ENCODE results near the gene SLC9A2.

Gene SLC9A2

DNA sequence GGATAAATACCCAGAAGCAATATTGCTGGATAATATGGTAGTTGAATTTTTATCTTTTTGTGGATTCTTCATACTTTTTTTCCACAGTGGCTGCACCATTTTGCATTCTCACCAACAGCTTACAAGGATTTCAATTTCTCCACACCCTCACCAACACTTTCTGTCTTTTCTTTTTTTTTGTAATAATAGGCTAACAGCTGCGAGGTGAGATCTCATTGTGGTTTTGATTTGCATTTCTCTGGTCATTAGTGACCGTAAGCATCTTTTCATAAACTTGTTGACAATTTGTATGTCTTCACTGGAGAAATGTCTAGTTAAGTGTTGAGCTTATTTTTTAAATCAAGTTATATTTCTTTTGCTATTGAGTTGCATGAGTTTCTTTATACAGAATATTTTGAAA is 17.6 kb upstream of the SLC9A2 start:
- H3K4me3 Mint-ChIP-seq, result no peak overlapping the region
- no peaks in the 10 kb centered on the region for H3K9me3 Mint-ChIP-seq
- no peaks in the 10 kb centered on the region for H3K36me3 Mint-ChIP-seq
- H3K27me3 Mint-ChIP-seq, result peaks cover 23% of the 10 kb centered on the region
- H3K4me1 Mint-ChIP-seq, result no peaks in the 10 kb centered on the region
- H3K27ac Mint-ChIP-seq, result no peak overlapping the region

DNA sequence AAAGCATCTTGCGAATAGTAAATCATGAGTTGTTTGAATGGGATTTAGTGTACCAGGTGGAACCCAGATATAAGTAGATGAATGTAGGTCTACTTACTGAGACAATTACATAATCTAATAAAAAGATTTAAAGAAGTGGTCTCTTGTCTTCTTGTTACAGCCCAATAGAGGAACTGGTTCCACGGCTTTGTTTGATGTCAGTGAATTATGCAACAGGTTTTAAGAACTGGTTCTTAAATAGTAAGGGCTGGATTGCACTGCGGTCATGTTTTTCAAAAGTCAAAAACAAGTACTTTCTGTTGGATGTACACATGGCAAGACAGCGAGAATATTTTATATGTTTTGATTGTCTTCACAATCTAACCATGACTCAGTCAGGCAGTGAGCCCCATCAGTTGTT is 15.4 kb upstream of the SLC9A2 start:
- Mint-ChIP-seq H3K27ac (no peak overlapping the region), H3K9me3 (no peaks in the 10 kb centered on the region), H3K4me3 (no peak overlapping the region), H3K27me3 (peaks cover 16% of the 10 kb centered on the region), H3K36me3 (no peaks in the 10 kb centered on the region), H3K4me1 (no peaks in the 10 kb centered on the region)

DNA sequence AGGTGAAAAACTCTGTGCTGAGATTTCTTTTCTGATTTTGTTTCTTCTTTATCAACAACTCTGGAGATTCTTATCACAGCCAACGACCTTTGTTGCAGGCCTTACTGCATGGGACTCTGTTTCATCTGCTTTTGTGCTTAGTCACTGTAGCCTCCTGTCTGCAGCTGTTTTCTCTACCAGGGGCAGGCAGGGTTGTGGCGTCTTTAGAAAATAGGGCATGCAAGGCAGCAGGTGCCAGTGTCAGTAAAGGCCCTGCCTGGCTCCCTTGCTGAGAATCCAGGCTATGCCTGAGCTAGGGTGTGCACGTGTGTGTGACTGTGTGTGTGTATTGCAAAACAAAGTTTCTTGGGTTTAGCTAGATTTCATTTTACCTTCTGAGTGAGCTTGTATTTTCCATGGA is 14.6 kb upstream of the SLC9A2 start:
- Mint-ChIP-seq H3K27me3 (peaks cover 11% of the 10 kb centered on the region), H3K27ac (no peak overlapping the region), H3K9me3 (no peaks in the 10 kb centered on the region), H3K36me3 (no peaks in the 10 kb centered on the region), H3K4me1 (no peaks in the 10 kb centered on the region), H3K4me3 (no peak overlapping the region)

DNA sequence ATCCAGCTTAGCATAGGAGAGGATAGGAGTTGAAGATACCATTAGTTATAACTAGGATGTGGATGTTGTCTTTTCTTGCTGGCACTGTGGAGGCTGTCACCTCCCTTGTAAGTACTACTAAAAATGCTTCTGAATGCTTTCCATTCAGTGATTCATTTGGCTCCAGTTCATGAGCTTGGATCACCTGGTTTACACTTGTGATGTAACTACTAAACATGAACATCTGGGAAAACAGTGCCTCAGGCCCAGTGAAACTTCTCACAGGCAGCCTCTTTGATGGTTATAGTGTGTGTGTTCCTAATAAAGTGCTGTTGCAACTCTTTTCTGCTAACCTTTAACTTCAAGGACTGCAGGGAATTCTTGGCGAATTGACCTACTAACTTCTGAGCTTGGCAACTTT is 13.0 kb upstream of the SLC9A2 start:
- no peak overlapping the region for H3K27ac Mint-ChIP-seq
- peaks cover 6% of the 10 kb centered on the region for H3K27me3 Mint-ChIP-seq
- H3K36me3 Mint-ChIP-seq, result no peaks in the 10 kb centered on the region
- no peaks in the 10 kb centered on the region for H3K9me3 Mint-ChIP-seq
- no peak overlapping the region for H3K4me3 Mint-ChIP-seq
- H3K4me1 Mint-ChIP-seq, result no peaks in the 10 kb centered on the region

DNA sequence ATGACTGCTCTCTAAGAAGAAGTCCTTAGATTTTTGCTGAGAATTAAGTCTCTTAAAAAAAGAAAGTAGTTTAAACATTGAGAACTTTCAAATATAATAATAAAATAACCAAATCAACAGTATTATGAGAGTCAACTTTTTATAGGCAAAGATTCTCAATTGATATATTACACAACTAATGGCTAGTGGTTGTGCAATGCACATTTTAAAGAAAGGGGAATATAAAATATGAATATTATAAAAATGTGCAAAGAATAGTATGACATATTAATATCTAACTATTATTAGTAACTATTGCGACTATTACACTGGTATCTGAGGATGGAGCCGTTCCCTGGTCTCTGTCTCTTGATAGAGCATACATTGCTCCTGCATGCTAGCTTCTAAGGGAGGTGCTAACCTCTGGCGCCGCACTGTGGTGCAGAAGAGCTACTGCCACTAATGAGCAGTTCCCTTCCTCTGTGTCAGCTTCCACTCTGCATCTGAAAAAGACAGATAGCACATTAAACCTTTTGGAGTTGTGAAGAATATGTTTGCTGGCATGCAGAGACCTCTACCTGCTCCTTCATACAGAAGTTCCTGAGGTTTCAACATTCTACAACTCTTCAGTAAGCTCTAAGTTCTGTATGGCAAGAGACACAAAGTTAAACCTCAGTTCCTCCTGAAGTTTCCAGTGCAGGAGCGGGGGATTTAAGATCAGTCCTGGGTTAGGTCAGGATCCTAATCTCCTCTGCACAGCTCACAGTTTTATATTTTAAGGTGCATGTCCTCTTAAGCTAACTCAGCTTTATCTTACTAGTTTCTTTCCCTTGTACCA is 3.5 kb upstream of the SLC9A2 start:
- Mint-ChIP-seq H3K4me1 (peaks cover 15% of the 10 kb centered on the region), H3K27ac (no peak overlapping the region), H3K36me3 (no peaks in the 10 kb centered on the region), H3K9me3 (no peaks in the 10 kb centered on the region), H3K4me3 (no peak overlapping the region), H3K27me3 (peaks cover 34% of the 10 kb centered on the region)

DNA sequence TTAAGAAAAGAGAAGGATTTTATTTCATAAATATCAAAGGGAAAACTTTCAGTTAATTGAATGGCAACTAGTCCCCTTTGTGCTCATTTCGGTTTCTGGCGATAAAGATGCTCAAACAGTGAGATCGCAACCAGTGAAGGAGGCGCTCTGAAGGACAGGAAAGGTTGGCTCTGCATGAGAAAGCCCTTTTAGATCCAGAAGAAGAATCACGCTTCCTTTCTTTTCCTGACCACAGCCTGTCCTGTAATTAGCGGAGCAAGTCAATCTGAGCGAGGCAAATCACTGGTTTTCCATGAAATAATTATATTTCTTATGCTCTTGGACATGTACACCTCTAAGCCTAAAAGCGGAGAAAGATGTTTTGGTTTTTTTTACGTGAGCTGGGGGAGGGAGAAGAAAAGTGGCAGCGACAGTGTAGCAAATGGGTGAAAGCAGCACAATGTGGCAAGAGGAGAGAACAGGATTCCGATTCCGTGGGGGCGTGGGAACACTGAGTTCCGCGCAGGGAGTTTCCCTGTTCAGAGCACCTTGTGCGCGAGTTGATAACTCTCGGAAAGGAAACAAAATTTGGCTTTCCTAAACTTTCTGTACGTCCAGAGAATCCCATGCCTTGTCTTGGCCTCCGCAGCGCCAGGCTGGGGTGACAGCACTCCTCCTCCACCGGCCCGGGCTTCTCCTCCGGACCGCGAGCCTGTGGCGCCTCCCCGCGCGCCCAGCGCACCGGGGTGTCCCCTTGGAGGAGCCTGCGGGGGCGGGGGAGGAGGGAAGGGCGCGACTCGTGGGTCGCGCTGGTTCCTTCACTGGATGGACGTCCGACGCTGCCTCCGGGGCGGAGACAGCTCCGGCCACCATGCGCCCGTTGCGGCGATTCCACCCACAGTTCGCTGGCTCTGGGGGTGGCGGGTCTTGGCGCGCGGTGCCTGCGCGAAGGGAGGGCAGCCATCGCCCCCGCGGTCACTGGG is 620 bp upstream of the SLC9A2 start:
- Mint-ChIP-seq H3K4me3 (peak overlapping the region; percentile 76), H3K4me1 (peaks cover 15% of the 10 kb centered on the region), H3K27ac (no peak overlapping the region), H3K9me3 (no peaks in the 10 kb centered on the region), H3K27me3 (peaks cover 45% of the 10 kb centered on the region), H3K36me3 (no peaks in the 10 kb centered on the region)

DNA sequence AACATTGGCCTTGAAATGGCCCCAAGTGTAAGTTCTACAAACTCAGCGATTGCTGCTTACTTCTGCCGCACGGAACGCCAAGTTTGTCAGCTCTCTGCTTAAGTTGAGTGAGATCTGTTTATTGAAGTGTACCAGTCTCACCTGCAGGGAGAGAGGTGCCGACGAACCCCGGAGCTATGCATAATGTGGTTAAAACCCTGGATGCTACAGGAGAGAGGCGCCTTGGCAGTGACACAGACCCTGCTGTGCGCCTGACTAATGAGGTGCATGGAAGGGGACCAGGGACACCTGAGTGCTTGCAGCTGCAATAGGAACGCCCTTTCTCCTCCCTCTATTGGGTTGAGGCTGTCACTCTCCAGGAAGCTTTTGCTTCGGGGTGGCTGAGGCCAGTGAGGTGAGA is 979 bp downstream of the SLC9A2 start:
- peaks cover 38% of the 10 kb centered on the region for H3K27me3 Mint-ChIP-seq
- peaks cover 15% of the 10 kb centered on the region for H3K4me1 Mint-ChIP-seq
- H3K36me3 Mint-ChIP-seq, result no peaks in the 10 kb centered on the region
- no peak overlapping the region for H3K27ac Mint-ChIP-seq
- no peaks in the 10 kb centered on the region for H3K9me3 Mint-ChIP-seq
- peak overlapping the region; percentile 28 for H3K4me3 Mint-ChIP-seq

DNA sequence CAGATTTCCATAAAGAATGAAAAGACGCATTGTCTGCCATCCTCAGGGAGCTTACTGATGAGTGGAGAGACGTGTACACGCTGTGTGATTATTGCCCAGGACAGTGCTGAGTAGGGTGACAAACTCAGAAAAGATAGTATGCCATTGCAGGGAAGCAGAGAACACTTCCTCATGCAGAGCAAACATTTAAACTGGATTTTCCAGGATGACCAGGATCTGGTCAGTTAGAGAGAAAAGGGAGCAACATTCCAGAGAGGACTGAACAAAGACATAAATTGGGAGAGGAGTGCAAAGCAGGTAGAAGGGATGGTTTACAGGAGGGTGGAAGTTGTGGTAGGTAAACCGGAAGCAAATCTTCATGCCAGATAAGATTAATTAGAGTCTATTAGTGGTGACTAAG is 2.3 kb downstream of the SLC9A2 start:
- H3K4me1 Mint-ChIP-seq, result peaks cover 15% of the 10 kb centered on the region
- H3K4me3 Mint-ChIP-seq, result no peak overlapping the region
- H3K27me3 Mint-ChIP-seq, result peaks cover 37% of the 10 kb centered on the region
- H3K27ac Mint-ChIP-seq, result no peak overlapping the region
- H3K9me3 Mint-ChIP-seq, result no peaks in the 10 kb centered on the region
- H3K36me3 Mint-ChIP-seq, result no peaks in the 10 kb centered on the region

DNA sequence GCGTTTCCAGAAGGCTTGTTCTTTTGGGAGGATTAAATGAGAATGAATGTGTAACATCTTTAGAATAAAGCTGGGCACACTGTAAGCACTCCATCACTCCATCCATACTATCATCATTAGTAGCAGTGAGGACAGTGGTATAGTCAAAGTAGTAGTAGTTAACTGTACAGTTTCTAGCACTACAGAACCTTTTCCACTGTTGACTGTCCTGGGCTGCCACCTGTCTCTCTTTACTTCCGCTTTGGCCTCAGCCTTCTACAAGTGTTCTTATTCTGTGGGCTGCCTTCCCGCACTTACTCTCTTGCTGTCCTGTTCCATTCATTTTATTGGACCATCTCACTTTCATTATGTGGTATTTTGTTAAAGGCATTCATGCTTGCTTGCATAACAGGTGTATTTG is 3.3 kb downstream of the SLC9A2 start:
- H3K4me3 Mint-ChIP-seq, result no peak overlapping the region
- no peaks in the 10 kb centered on the region for H3K9me3 Mint-ChIP-seq
- H3K4me1 Mint-ChIP-seq, result peaks cover 15% of the 10 kb centered on the region
- H3K27me3 Mint-ChIP-seq, result peaks cover 31% of the 10 kb centered on the region
- H3K36me3 Mint-ChIP-seq, result no peaks in the 10 kb centered on the region
- no peak overlapping the region for H3K27ac Mint-ChIP-seq

DNA sequence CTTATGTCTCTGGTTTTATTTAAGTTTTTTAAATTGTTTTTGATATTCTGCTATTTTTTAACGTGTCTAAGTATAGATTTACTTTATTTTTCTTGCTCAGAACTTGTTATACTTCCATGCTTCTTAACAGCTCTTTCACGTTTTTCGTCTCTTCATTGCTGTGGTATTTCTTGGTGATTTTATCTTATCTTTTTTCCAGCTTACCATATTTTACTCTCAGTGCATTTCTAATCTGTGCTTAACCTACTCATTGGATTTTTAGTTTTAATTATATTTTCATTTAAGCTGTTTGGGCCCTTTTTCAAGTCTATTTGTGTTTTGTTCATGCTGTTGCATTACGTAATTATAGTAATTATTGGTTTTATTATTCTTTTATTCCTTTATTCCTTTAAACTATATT is 11.1 kb downstream of the SLC9A2 start:
- H3K4me3 Mint-ChIP-seq, result no peak overlapping the region
- H3K27ac Mint-ChIP-seq, result peak overlapping the region; percentile 32
- no peaks in the 10 kb centered on the region for H3K9me3 Mint-ChIP-seq
- H3K36me3 Mint-ChIP-seq, result no peaks in the 10 kb centered on the region
- H3K27me3 Mint-ChIP-seq, result peaks cover 3% of the 10 kb centered on the region
- peaks cover 7% of the 10 kb centered on the region for H3K4me1 Mint-ChIP-seq

DNA sequence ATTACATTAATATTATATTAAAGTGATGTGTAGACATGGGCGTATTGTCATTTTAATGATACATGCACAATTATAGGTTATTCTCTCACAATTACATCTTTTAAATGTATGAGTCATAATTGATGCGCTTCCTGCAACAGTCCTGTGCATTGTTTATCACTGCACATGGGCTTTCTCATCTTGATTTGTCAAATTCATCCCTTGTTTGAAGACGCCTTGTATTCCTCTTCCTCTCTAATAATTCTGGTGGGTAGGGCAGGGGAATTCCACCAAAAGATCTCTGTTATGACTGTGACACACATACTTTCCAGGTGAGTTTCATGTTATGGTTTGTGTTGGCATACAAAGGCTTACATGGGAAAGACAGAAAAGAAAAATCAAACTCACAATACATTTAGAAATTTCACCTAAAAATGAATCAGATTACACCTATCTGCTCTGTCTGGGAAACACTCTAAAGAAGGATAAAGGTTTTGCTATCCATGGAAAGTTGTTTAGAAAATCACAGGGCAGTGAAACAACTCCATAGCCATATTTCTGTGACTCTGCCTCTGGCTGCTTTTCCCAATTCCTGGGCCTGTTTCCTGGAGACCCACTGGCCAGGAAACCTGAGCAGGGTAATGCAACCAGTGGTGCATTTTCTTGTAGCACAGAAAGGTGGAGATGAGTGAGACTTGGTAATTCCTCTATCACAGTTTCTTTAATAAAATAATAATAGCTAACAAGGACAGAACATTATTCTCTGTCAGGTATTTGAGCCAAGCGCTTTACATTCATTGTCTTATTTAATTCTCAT is 13.2 kb downstream of the SLC9A2 start:
- Mint-ChIP-seq H3K27me3 (peaks cover 7% of the 10 kb centered on the region), H3K9me3 (no peaks in the 10 kb centered on the region), H3K27ac (peak overlapping the region; percentile 19), H3K36me3 (no peaks in the 10 kb centered on the region), H3K4me1 (peaks cover 7% of the 10 kb centered on the region), H3K4me3 (no peak overlapping the region)

DNA sequence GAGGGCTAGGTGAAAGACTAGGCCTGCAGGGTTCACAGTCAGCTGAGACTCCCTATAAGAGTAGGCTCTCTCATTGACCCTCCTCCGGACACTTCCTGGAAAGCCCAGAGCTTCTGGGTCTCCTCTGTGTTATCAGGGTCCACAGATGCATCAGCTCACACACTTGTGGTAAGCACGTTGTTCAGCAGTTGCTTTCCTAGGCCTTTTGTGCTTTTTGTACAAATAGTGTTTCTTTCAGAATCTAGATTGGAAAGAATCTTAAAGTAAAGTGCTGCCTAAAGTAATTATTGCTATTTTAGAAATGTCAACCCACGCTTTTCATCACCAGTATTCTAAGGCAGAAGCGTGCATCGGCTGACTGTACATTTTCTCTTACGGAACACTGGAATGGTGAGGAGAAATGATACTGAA is 15.5 kb downstream of the SLC9A2 start:
- Mint-ChIP-seq H3K4me1 (peaks cover 7% of the 10 kb centered on the region), H3K27ac (no peak overlapping the region), H3K4me3 (no peak overlapping the region), H3K9me3 (no peaks in the 10 kb centered on the region), H3K27me3 (peaks cover 11% of the 10 kb centered on the region), H3K36me3 (no peaks in the 10 kb centered on the region)

DNA sequence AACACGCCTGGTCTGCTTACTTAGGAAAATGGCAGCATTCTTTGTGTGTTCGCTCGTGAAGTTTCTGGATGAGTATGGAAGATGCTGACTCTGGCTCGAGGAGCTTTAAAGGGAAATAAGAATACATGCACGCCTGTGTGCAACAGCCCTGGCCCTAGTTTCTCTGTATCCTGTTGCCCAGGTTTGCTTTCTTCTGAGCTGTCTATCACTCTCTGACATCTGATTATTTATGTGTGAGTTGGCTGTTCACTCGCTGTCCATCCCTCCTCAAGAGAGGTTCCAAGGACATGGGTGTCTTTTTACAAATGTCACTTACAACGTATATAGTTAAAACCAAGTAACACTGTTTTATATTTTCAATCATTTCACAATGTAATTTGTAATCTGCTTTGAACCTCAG is 16.0 kb downstream of the SLC9A2 start:
- no peak overlapping the region for H3K27ac Mint-ChIP-seq
- peaks cover 7% of the 10 kb centered on the region for H3K4me1 Mint-ChIP-seq
- H3K36me3 Mint-ChIP-seq, result no peaks in the 10 kb centered on the region
- H3K4me3 Mint-ChIP-seq, result no peak overlapping the region
- H3K27me3 Mint-ChIP-seq, result peaks cover 11% of the 10 kb centered on the region
- no peaks in the 10 kb centered on the region for H3K9me3 Mint-ChIP-seq

DNA sequence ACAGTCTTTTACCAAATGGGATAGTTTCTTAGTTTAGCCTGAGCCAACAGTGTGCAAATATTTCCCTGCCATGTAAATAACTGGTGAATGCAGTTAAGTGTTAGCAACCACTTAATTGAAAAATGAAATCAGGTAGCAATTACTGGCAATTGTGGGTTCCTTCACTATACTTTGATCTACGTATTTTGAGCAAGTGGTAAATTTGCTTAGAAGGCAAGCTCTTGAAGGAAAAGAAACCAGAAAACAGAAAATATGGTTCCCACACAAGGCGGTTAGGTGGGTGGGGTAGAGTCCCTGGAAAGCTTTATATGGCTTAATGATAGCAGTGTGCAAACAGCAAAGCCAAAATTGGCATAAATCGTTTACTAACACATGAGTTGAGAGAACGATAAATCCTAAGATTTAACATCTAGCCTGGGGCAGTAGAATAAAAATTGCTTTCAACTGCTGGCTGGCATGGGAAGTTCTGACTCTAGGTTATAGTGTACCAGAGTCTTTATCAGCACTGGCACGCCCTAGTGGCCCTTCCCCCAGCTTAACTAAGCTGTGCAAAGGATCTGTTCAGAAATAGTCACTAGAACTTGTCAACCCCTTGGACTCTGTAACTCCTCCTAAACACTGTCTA is 17.0 kb downstream of the SLC9A2 start:
- peaks cover 7% of the 10 kb centered on the region for H3K4me1 Mint-ChIP-seq
- H3K9me3 Mint-ChIP-seq, result no peaks in the 10 kb centered on the region
- peaks cover 13% of the 10 kb centered on the region for H3K27me3 Mint-ChIP-seq
- no peaks in the 10 kb centered on the region for H3K36me3 Mint-ChIP-seq
- no peak overlapping the region for H3K4me3 Mint-ChIP-seq
- no peak overlapping the region for H3K27ac Mint-ChIP-seq

DNA sequence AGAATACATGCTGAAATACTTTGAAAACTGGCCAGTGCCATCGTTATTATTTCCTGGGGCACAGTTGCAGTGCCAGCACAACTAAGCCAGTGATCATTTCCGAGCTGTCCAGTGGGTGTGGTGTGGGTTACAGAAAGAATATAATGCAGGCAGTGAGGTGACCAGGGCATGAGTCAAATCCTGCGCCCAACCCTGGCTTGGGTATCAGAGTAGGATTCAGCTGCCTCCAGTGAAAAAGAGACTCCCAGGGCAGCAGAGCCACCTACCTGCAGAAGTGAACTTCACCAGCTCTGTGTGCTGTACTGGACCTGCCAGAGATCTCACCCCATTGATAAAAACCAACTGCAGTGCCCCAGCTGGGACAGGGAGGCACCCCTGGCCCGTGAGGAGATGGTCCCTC is 18.0 kb downstream of the SLC9A2 start:
- H3K36me3 Mint-ChIP-seq, result no peaks in the 10 kb centered on the region
- H3K27ac Mint-ChIP-seq, result no peak overlapping the region
- H3K4me3 Mint-ChIP-seq, result no peak overlapping the region
- H3K4me1 Mint-ChIP-seq, result peaks cover 5% of the 10 kb centered on the region
- peaks cover 13% of the 10 kb centered on the region for H3K27me3 Mint-ChIP-seq
- no peaks in the 10 kb centered on the region for H3K9me3 Mint-ChIP-seq
